ENCODE results near the gene GSTK1.

- TF ChIP-seq POLR2A (IDR thresholded peaks at IDR 0.05) (peak in 1 of 4 donors; percentile 27), CTCF (IDR thresholded peaks at IDR 0.05) (no peak), POLR2AphosphoS5 (IDR thresholded peaks at IDR 0.05) (no peak)
Measured at GRCh38 chr7:143287339-143287934, 24.2 kb downstream of the GSTK1 start.
